GM12878 (cell line): ENCODE measurements around the gene NOL4L.

Experiments
- ATF7 ChIP-seq: fragments of 450-650 bp; IDR thresholded peaks from 2 replicates; pipeline ENCODE4 v1.6.1; 2016; ENCODE audit warnings: low read depth, mild to moderate bottlenecking
- CBFB ChIP-seq: IDR thresholded peaks from 2 replicates; pipeline ENCODE4 v1.6.1; 2016; ENCODE audit warnings: antibody characterized with exemption, low read depth
- POLR2AphosphoS2 ChIP-seq: IDR thresholded peaks from 2 replicates; pipeline ENCODE4 v1.6.1; 2011; ENCODE audit warnings: low read depth, mild to moderate bottlenecking, low read length, improper control_type of control experiment, moderate library complexity
- RAD21 ChIP-seq: IDR thresholded peaks from 2 replicates; pipeline ENCODE4 v1.6.1; 2011; ENCODE audit warnings: mild to moderate bottlenecking, low read depth, low read length, moderate library complexity; ENCODE audit not compliant: insufficient read depth
- ZSCAN29 ChIP-seq: fragments of 450-650 bp; IDR thresholded peaks from 2 replicates; pipeline ENCODE4 v1.6.1; 2017; ENCODE audit warnings: mild to moderate bottlenecking, moderate library complexity
- TF ChIP-seq, protein P1 (sequence below): fragments of 450-650 bp; formaldehyde crosslinking; IDR thresholded peaks from 2 replicates; pipeline ENCODE4 v1.4.0; 2020; ENCODE audit warnings: mild to moderate bottlenecking, moderate library complexity
- TF ChIP-seq, protein P2 (sequence below), 3 experiments: IDR thresholded peaks in 2 of 3; conservative IDR thresholded peaks in 1 of 3; 2 replicates each; pipeline ENCODE4 v1.5.1; 2011; ENCODE audit warnings: low read depth in 3 of 3, low read length in 3 of 3, mild to moderate bottlenecking in 3 of 3, control low read depth in 2 of 3, moderate library complexity in 2 of 3, inconsistent platforms in 1 of 3, mixed read lengths in 1 of 3; ENCODE audit not compliant: control insufficient read depth in 2 of 3, insufficient read depth in 1 of 3; ENCODE audit errors: extremely low read depth in 1 of 3
- TF ChIP-seq, protein P3 (sequence below): fragments of 450-650 bp; conservative IDR thresholded peaks from 2 replicates; pipeline ENCODE4 v1.6.1; 2017; ENCODE audit warnings: mild to moderate bottlenecking, moderate library complexity

DNA sequence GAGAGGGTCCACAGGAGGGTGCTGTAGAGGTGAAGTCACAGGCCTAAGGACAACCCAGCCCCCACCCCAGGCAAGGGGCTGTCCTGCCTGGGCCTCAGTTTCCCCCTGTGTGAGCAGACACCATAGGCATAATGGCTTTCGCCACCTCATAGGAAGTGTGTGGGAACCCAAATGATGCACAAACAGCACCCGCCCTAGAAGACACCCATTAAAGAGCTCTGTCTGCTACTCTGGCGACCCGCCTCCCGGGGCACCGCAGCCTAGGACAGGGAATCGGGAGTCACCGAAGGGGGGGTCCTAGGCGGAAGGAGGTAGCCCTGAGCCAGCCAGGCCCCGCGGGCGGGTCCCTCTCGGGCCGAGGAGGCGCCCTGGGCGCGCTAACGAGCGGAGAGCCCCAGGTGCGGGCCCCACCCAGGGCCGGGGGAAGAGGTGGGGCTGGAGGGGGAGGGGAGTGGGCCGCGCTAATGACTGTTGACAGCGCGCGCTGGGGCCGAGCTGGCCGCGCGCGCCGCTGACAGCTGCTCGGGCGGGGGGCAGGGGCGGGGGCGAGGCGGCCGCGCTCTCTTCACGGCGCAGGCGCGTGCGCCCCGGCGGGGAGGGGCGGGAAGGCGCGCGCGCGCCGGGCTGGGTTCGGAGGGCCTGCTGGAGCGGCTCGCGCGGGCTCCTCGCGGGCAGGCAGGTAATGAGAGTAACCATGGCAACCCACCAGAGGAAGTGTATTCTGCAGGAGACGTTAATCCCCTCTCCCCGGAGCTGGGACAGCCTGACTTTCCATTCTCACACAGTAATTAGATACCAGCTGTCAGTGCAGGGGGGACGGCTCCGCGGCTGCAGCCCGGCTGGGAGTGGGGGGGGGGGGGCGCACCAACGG lies 48.9 kb downstream of the NOL4L start:
- TF ChIP-seq ZSCAN29 (no peak), POLR2AphosphoS2 (no peak), CBFB (no peak), ATF7 (no peak), RAD21 (no peak)
- TF ChIP-seq, protein P1, sequence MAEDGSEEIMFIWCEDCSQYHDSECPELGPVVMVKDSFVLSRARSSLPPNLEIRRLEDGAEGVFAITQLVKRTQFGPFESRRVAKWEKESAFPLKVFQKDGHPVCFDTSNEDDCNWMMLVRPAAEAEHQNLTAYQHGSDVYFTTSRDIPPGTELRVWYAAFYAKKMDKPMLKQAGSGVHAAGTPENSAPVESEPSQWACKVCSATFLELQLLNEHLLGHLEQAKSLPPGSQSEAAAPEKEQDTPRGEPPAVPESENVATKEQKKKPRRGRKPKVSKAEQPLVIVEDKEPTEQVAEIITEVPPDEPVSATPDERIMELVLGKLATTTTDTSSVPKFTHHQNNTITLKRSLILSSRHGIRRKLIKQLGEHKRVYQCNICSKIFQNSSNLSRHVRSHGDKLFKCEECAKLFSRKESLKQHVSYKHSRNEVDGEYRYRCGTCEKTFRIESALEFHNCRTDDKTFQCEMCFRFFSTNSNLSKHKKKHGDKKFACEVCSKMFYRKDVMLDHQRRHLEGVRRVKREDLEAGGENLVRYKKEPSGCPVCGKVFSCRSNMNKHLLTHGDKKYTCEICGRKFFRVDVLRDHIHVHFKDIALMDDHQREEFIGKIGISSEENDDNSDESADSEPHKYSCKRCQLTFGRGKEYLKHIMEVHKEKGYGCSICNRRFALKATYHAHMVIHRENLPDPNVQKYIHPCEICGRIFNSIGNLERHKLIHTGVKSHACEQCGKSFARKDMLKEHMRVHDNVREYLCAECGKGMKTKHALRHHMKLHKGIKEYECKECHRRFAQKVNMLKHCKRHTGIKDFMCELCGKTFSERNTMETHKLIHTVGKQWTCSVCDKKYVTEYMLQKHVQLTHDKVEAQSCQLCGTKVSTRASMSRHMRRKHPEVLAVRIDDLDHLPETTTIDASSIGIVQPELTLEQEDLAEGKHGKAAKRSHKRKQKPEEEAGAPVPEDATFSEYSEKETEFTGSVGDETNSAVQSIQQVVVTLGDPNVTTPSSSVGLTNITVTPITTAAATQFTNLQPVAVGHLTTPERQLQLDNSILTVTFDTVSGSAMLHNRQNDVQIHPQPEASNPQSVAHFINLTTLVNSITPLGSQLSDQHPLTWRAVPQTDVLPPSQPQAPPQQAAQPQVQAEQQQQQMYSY (CRISPR knock-in tag): no peak
- TF ChIP-seq, protein P2, sequence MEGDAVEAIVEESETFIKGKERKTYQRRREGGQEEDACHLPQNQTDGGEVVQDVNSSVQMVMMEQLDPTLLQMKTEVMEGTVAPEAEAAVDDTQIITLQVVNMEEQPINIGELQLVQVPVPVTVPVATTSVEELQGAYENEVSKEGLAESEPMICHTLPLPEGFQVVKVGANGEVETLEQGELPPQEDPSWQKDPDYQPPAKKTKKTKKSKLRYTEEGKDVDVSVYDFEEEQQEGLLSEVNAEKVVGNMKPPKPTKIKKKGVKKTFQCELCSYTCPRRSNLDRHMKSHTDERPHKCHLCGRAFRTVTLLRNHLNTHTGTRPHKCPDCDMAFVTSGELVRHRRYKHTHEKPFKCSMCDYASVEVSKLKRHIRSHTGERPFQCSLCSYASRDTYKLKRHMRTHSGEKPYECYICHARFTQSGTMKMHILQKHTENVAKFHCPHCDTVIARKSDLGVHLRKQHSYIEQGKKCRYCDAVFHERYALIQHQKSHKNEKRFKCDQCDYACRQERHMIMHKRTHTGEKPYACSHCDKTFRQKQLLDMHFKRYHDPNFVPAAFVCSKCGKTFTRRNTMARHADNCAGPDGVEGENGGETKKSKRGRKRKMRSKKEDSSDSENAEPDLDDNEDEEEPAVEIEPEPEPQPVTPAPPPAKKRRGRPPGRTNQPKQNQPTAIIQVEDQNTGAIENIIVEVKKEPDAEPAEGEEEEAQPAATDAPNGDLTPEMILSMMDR (IDR thresholded peaks at IDR 0.05 in 2 of 3, conservative IDR thresholded peaks at IDR 0.05 in 1 of 3; ENCODE audit: control insufficient read depth in 2 of 3, extremely low read depth in 1 of 3, insufficient read depth in 1 of 3, low read depth in 3 of 3, low read length in 3 of 3): no peak
- TF ChIP-seq, protein P3, sequence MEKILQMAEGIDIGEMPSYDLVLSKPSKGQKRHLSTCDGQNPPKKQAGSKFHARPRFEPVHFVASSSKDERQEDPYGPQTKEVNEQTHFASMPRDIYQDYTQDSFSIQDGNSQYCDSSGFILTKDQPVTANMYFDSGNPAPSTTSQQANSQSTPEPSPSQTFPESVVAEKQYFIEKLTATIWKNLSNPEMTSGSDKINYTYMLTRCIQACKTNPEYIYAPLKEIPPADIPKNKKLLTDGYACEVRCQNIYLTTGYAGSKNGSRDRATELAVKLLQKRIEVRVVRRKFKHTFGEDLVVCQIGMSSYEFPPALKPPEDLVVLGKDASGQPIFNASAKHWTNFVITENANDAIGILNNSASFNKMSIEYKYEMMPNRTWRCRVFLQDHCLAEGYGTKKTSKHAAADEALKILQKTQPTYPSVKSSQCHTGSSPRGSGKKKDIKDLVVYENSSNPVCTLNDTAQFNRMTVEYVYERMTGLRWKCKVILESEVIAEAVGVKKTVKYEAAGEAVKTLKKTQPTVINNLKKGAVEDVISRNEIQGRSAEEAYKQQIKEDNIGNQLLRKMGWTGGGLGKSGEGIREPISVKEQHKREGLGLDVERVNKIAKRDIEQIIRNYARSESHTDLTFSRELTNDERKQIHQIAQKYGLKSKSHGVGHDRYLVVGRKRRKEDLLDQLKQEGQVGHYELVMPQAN: no peak
